Measurements from ENCODE around the gene KLF2. TPM values are rescaled to one million over a fixed set of nuclear protein-coding genes. Genes with fewer than 3 reads are reported as not detected.

The KLF2 gene
- total RNA-seq, 1 donor from 2014 or later = under 0.01 TPM

- FAIRE-seq = no peak
- Histone ChIP-seq H3K27me3 (ENCODE audit: control insufficient read depth, insufficient read depth, low read length) (peaks cover 4% of the 10 kb centered on the region), H3K4me3 (ENCODE audit: low read depth, low read length) (no peak overlapping the region), H3K36me3 (ENCODE audit: control insufficient read depth, insufficient read depth, low read length) (peaks cover 4% of the 10 kb centered on the region)
- TF ChIP-seq CTCF (IDR thresholded peaks at IDR 0.05; ENCODE audit: insufficient read depth, low read length, severe bottlenecking) = no peak
- DNase-seq (ENCODE audit: low read depth) = no peak
Observed at GRCh38 chr19:16371540-16371986, 46.9 kb downstream of the KLF2 start.

- FAIRE-seq = no peak
- TF ChIP-seq CTCF (IDR thresholded peaks at IDR 0.05; ENCODE audit: insufficient read depth, low read length, severe bottlenecking) = no peak
Observed at GRCh38 chr19:16372065-16372915, 47.7 kb downstream of the KLF2 start.

GRCh38 chr19:16373079-16373478, 48.5 kb downstream of the KLF2 start:
- Histone ChIP-seq H3K4me3 (ENCODE audit: low read depth, low read length) (no peak overlapping the region), H3K36me3 (ENCODE audit: control insufficient read depth, insufficient read depth, low read length) (peaks cover 7% of the 10 kb centered on the region), H3K27me3 (ENCODE audit: control insufficient read depth, insufficient read depth, low read length) (peaks cover 4% of the 10 kb centered on the region)
- DNase-seq (ENCODE audit: low read depth) = no peak
- TF ChIP-seq CTCF (IDR thresholded peaks at IDR 0.05; ENCODE audit: insufficient read depth, low read length, severe bottlenecking) = no peak
- no peak for FAIRE-seq

More at GRCh38 chr19:16372065-16372915, 47.7 kb downstream of the KLF2 start:
- Histone ChIP-seq H3K4me3 (ENCODE audit: low read depth, low read length) (no peak overlapping the region), H3K27me3 (ENCODE audit: control insufficient read depth, insufficient read depth, low read length) (peaks cover 4% of the 10 kb centered on the region), H3K36me3 (ENCODE audit: control insufficient read depth, insufficient read depth, low read length) (peaks cover 6% of the 10 kb centered on the region)
- no peak for DNase-seq (ENCODE audit: low read depth)

- H3K27me3 ChIP-seq (ENCODE audit: control insufficient read depth, insufficient read depth, low read length) = peaks cover 4% of the 10 kb centered on the region
- H3K4me3 ChIP-seq (ENCODE audit: low read depth, low read length) = no peak overlapping the region
- FAIRE-seq (no peak), DNase-seq (ENCODE audit: low read depth) (no peak)
- TF ChIP-seq CTCF (IDR thresholded peaks at IDR 0.05; ENCODE audit: insufficient read depth, low read length, severe bottlenecking) = no peak
- peaks cover 7% of the 10 kb centered on the region for H3K36me3 ChIP-seq (ENCODE audit: control insufficient read depth, insufficient read depth, low read length)
Observed at GRCh38 chr19:16373532-16373931, 48.9 kb downstream of the KLF2 start.

- Histone ChIP-seq H3K4me3 (ENCODE audit: low read depth, low read length) (no peak overlapping the region), H3K36me3 (ENCODE audit: control insufficient read depth, insufficient read depth, low read length) (peaks cover 7% of the 10 kb centered on the region)
- no peak for FAIRE-seq
Observed at GRCh38 chr19:16373989-16374388, 49.4 kb downstream of the KLF2 start.

More at GRCh38 chr19:16373989-16374388, 49.4 kb downstream of the KLF2 start:
- no peak for TF ChIP-seq CTCF (IDR thresholded peaks at IDR 0.05; ENCODE audit: insufficient read depth, low read length, severe bottlenecking)
- no peak for DNase-seq (ENCODE audit: low read depth)
- H3K27me3 ChIP-seq (ENCODE audit: control insufficient read depth, insufficient read depth, low read length) = peaks cover 4% of the 10 kb centered on the region

Measured in bronchial epithelial cell (primary cell).